Gastrocnemius medialis (tissue), 4 donors: ENCODE measurements around the gene SCAF11. TPM values are rescaled to one million over a fixed set of nuclear protein-coding genes. Genes with fewer than 3 reads are reported as not detected.

Experiments used
- ATAC-seq, 2 donors: fragments of 150-250 bp; one replicate each; pipeline ENCODE4 v1.9.1; 2016
- DNase-seq, 2 donors: peaks; one replicate each; pipeline ENCODE4 v3.0.0-alpha.2; 2019
- H3K27ac ChIP-seq, 4 donors: fragments of 200-600 bp; sonication (generic); 1 replicate in 1 of 4; 2 replicates in 3 of 4; pipeline ENCODE4 v1.5.1; 2016 to 2018; ENCODE audit warnings: mild to moderate bottlenecking in 2 of 4, moderate library complexity in 1 of 4
- H3K27me3 ChIP-seq, 3 donors: fragments of 200-600 bp; sonication (generic) in 2 of 3; 1 replicate in 1 of 3; 2 replicates in 2 of 3; pipeline versions ENCODE4 v1.5.1 to v1.6.0; 2016 to 2019; ENCODE audit warnings: mild to moderate bottlenecking in 1 of 3, moderate library complexity in 1 of 3
- H3K36me3 ChIP-seq, 2 donors: fragments of 200-600 bp; sonication (generic) in 1 of 2; one replicate each; pipeline ENCODE4 v1.5.1; 2017 to 2018
- H3K4me1 ChIP-seq, 2 donors: fragments of 200-600 bp; sonication (generic) in 1 of 2; one replicate each; pipeline ENCODE4 v1.5.1; 2016 to 2017; ENCODE audit warnings: mild to moderate bottlenecking in 2 of 2
- H3K4me3 ChIP-seq, 4 donors: fragments of 200-600 bp; sonication (generic) in 3 of 4; 1 replicate in 1 of 4; 2 replicates in 3 of 4; pipeline ENCODE4 v1.5.1; 2016 to 2019; ENCODE audit warnings: mild to moderate bottlenecking in 2 of 4
- H3K9me3 ChIP-seq, 3 donors: fragments of 200-600 bp; sonication (generic) in 2 of 3; 1 replicate in 1 of 3; 2 replicates in 2 of 3; pipeline ENCODE4 v1.5.1; 2016 to 2019
- POLR2A ChIP-seq, 2 donors: fragments of 450-650 bp; IDR thresholded peaks; one replicate each; pipeline ENCODE4 v1.6.1; 2017; ENCODE audit warnings: antibody characterized with exemption in 2 of 2, mild to moderate bottlenecking in 2 of 2, moderate library complexity in 2 of 2
- in situ Hi-C, 4 donors: fragments of 200-750 bp; cut with MboI; loops; one replicate each; pipeline versions ENCODE4 v1.15.0 to v1.8.0; 2017; ENCODE audit warnings: low sequenced_read_pairs in 4 of 4
- intact Hi-C: fragments of 100-400 bp; cut with DNase I; formaldehyde crosslinking; loops from one replicate; pipeline ENCODE4 v1.15.1; 2023; ENCODE audit warnings: low total_unique reads
- total RNA-seq, 4 donors: library from RNA; depleted of rRNA; stranded (reverse); fragments of >200 nt; gene quantifications; one replicate each; pipeline versions ENCODE4 v1.1.0 to v1.2.3, GENCODE V29; 2016
- TF ChIP-seq, protein P1 (sequence below), 5 experiments: fragments of 450-650 bp in 3 of 5; fragments of 200-600 bp in 2 of 5; sonication (generic) in 2 of 5; IDR thresholded peaks in 4 of 5; conservative IDR thresholded peaks in 1 of 5; 1 replicate in 4 of 5; 2 replicates in 1 of 5; pipeline ENCODE4 v1.5.1; 2016 to 2019; ENCODE audit warnings: antibody characterized with exemption in 5 of 5, mild to moderate bottlenecking in 3 of 5, moderate library complexity in 3 of 5

SCAF11 gene
- total RNA-seq, 4 donors from 2014 or later: 69.9 to 101 (median 97.7) TPM

DNA sequence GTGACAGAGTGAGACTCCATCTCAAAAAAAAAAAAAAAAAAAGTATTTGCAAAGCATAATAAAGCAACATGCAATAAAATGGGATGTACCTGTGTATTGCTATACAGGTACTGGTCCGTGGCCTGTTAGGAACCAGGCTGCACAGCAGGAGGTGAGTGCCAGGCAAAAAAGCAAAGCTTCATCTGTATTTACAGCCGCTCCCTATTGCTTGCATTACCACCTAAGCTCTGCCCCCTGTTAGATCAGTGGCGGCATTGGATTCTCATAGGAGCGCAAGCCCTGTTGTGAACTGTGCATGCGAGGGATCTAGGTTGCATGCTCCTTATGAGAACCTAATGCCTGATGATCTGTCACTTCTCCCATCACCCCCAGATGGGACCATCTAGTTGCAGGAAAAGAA lies 113.3 kb downstream of the SCAF11 start:
- no peak for TF ChIP-seq POLR2A (IDR thresholded peaks at IDR 0.05)
- TF ChIP-seq, protein P1, sequence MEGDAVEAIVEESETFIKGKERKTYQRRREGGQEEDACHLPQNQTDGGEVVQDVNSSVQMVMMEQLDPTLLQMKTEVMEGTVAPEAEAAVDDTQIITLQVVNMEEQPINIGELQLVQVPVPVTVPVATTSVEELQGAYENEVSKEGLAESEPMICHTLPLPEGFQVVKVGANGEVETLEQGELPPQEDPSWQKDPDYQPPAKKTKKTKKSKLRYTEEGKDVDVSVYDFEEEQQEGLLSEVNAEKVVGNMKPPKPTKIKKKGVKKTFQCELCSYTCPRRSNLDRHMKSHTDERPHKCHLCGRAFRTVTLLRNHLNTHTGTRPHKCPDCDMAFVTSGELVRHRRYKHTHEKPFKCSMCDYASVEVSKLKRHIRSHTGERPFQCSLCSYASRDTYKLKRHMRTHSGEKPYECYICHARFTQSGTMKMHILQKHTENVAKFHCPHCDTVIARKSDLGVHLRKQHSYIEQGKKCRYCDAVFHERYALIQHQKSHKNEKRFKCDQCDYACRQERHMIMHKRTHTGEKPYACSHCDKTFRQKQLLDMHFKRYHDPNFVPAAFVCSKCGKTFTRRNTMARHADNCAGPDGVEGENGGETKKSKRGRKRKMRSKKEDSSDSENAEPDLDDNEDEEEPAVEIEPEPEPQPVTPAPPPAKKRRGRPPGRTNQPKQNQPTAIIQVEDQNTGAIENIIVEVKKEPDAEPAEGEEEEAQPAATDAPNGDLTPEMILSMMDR (IDR thresholded peaks at IDR 0.05 in 4 of 5, conservative IDR thresholded peaks at IDR 0.05 in 1 of 5): no peak
- no peak for ATAC-seq
- no peak for DNase-seq
- no peak overlapping the region for H3K27ac ChIP-seq
- H3K9me3 ChIP-seq: no peaks in the 10 kb centered on the region
- H3K27me3 ChIP-seq: no peaks in the 10 kb centered on the region
- in situ Hi-C loops: no loop called here
- H3K36me3 ChIP-seq: peaks cover 0 to 33% of the 10 kb centered on the region in 2 donors
- no peaks in the 10 kb centered on the region for H3K4me1 ChIP-seq
- intact Hi-C loops: no loop called here
- H3K4me3 ChIP-seq: no peak overlapping the region

DNA sequence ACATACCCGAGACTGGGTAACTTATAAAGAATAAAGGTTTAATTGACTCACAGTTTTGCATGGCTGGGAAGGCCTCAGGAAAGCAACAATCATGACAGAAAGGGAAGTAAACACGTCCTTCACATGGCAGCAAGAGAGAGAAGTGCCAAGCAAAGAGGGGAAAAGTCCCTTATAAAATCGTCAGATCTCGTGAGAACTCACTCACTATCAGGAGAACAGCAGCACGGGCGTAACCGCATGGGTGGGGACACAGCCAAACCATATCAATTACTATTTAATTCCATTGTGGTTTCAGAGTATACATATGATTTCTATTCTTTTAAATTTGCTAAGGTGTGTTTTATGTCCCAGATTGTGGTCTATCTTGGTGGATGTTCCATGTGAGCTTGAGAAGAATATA lies 117.9 kb downstream of the SCAF11 start:
- TF ChIP-seq POLR2A (IDR thresholded peaks at IDR 0.05): no peak
- TF ChIP-seq, protein P1 (IDR thresholded peaks at IDR 0.05 in 4 of 5, conservative IDR thresholded peaks at IDR 0.05 in 1 of 5): no peak
- Histone ChIP-seq H3K4me3 (no peak overlapping the region), H3K9me3 (no peaks in the 10 kb centered on the region), H3K36me3 (peaks cover 0 to 33% of the 10 kb centered on the region in 2 donors), H3K27me3 (no peaks in the 10 kb centered on the region), H3K27ac (no peak overlapping the region), H3K4me1 (no peaks in the 10 kb centered on the region)
- ATAC-seq (no peak), DNase-seq (no peak)
- in situ Hi-C loops (loop anchor here in 1 of 4 donors (25.0 kb wide), 1 partner anchor 335 kb away; no protein-coding TSS in a partner anchor), intact Hi-C loops (no loop called here)
